ENCODE data around the gene ERP27. TPM values are rescaled to one million over a fixed set of nuclear protein-coding genes. Genes with fewer than 3 reads are reported as not detected.

The ERP27 gene
- total RNA-seq, 1 donor from 2014 or later: 0.14 TPM

DNA sequence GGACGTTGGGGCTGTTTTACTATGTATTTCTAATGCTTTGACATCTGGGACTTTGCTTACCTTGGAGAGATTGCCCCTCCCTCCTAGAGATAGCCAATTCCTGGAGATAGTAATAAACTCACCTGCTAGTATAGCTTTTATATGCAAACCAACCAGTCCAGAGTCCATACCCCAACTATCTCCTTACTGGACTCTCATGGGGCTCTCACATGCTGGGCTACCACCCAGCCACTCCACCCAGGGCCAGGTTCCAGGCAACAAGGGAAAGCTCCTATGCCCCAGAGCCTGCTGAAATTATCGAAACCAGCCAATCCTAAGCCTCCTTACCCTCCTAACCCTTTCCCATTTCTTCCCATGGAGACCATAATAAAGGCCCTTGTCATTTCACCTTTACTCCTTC lies 27.2 kb downstream of the ERP27 start:
- H3K36me3 ChIP-seq: no peaks in the 10 kb centered on the region
- H3K9me3 ChIP-seq (replicated peaks): no peaks in the 10 kb centered on the region
- H3K27me3 ChIP-seq (ENCODE audit: low read depth): no peaks in the 10 kb centered on the region
- TF ChIP-seq, protein P1, sequence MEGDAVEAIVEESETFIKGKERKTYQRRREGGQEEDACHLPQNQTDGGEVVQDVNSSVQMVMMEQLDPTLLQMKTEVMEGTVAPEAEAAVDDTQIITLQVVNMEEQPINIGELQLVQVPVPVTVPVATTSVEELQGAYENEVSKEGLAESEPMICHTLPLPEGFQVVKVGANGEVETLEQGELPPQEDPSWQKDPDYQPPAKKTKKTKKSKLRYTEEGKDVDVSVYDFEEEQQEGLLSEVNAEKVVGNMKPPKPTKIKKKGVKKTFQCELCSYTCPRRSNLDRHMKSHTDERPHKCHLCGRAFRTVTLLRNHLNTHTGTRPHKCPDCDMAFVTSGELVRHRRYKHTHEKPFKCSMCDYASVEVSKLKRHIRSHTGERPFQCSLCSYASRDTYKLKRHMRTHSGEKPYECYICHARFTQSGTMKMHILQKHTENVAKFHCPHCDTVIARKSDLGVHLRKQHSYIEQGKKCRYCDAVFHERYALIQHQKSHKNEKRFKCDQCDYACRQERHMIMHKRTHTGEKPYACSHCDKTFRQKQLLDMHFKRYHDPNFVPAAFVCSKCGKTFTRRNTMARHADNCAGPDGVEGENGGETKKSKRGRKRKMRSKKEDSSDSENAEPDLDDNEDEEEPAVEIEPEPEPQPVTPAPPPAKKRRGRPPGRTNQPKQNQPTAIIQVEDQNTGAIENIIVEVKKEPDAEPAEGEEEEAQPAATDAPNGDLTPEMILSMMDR (IDR thresholded peaks at IDR 0.05; ENCODE audit: borderline replicate concordance): no peak
- DNase-seq: no peak
- no peak overlapping the region for H3K27ac ChIP-seq (replicated peaks)
- intact Hi-C loops (cut with micrococcal nuclease): no loop called here
- no peak overlapping the region for H3K4me3 ChIP-seq
- peaks cover 16% of the 10 kb centered on the region for H3K4me1 ChIP-seq

DNA sequence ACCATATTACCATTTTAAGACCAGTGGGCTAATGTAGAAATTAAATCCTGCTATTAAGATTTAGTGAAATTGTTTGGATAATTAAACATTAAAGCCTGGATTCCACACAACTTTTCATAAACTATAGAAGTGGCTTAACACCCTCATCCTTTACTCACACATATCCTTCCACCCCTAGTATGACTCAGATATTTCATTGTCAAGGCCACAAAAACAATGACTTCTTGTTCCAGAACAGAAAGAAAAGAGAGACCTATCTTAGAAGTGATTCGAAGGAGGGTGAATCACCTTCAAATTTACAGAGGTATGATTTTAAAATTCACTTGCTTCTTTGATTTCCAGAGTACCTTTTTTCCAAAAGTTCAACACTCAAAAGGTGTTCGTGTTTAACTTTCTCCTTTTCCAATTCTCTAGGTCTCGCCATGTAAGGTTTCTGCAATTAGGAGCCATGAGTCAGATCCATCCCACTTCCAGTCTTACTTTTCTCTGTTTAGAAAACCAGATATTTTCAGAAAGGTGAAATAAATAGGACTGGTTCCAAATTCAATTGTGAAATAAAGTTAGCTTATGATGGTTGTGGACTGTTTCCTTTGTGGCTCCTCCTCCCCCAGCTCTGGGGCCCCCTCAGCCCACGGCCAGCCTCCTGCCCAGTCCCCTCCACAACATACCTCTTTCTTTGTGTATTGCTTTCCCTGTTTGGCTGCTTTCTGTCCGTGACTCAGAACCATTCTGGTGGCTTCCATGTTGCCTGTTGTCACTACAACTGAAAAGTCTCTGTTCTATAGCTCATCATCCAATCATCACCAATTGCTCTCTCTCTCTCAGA lies 28.0 kb downstream of the ERP27 start:
- TF ChIP-seq, protein P1 (IDR thresholded peaks at IDR 0.05; ENCODE audit: borderline replicate concordance): no peak
- no peak for DNase-seq
- Histone ChIP-seq H3K27me3 (ENCODE audit: low read depth) (no peaks in the 10 kb centered on the region), H3K4me1 (peaks cover 24% of the 10 kb centered on the region), H3K9me3 (replicated peaks) (no peaks in the 10 kb centered on the region), H3K27ac (replicated peaks) (no peak overlapping the region), H3K36me3 (no peaks in the 10 kb centered on the region), H3K4me3 (no peak overlapping the region)
- intact Hi-C loops (cut with micrococcal nuclease): no loop called here

DNA sequence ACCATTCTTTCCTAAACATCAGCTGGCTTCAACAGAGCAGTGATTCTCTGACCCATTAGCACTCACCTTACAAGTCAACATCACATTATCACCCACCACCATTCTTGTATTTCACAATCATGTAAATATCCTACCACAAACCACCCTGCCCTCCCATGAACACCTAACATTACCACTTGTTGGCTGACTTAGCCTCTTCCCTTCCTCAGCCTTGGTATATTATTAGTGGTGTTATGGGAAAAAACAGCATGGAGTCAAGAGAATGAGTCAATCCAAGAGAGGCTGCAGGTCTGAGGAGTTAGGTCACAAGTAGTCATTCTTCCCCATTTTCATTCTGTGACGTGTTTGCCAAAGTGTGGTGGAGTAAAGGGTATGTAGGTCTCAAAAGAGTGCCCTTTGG lies 30.4 kb downstream of the ERP27 start:
- TF ChIP-seq, protein P1 (IDR thresholded peaks at IDR 0.05; ENCODE audit: borderline replicate concordance): no peak
- H3K4me3 ChIP-seq: no peak overlapping the region
- no peaks in the 10 kb centered on the region for H3K9me3 ChIP-seq (replicated peaks)
- intact Hi-C loops (cut with micrococcal nuclease): loop anchor here (10.0 kb wide), 1 partner anchor 47 kb away; no protein-coding TSS in a partner anchor
- H3K27me3 ChIP-seq (ENCODE audit: low read depth): no peaks in the 10 kb centered on the region
- H3K36me3 ChIP-seq: no peaks in the 10 kb centered on the region
- no peak for DNase-seq
- peaks cover 34% of the 10 kb centered on the region for H3K4me1 ChIP-seq
- no peak overlapping the region for H3K27ac ChIP-seq (replicated peaks)

DNA sequence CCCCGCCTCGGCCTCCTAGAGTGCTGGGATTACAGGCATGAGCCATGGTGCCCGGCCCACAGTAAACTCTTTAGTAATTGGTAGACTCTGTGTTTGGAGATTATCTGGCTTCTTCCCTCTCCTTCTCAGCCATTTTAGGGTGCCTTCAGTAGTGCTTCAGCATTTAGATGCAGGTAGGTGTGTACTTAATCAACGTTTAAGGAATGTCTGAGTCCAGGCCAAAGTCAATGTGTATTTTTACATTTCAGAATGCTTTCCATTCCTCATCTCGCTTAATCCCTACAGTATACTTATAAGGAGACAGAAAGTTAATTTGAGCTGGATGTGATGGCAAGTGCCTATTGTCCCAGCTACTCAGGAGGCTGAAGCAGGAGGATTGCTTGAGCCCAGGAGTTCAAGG lies 32.2 kb downstream of the ERP27 start:
- TF ChIP-seq, protein P1 (IDR thresholded peaks at IDR 0.05; ENCODE audit: borderline replicate concordance): no peak
- peak overlapping the region; percentile 83 for H3K27ac ChIP-seq (replicated peaks)
- intact Hi-C loops (cut with micrococcal nuclease): loop anchor here (10.0 kb wide), 1 partner anchor 49 kb away; no protein-coding TSS in a partner anchor
- H3K27me3 ChIP-seq (ENCODE audit: low read depth): no peaks in the 10 kb centered on the region
- no peak overlapping the region for H3K4me3 ChIP-seq
- no peak for DNase-seq
- no peaks in the 10 kb centered on the region for H3K36me3 ChIP-seq
- no peaks in the 10 kb centered on the region for H3K9me3 ChIP-seq (replicated peaks)
- peaks cover 51% of the 10 kb centered on the region for H3K4me1 ChIP-seq

DNA sequence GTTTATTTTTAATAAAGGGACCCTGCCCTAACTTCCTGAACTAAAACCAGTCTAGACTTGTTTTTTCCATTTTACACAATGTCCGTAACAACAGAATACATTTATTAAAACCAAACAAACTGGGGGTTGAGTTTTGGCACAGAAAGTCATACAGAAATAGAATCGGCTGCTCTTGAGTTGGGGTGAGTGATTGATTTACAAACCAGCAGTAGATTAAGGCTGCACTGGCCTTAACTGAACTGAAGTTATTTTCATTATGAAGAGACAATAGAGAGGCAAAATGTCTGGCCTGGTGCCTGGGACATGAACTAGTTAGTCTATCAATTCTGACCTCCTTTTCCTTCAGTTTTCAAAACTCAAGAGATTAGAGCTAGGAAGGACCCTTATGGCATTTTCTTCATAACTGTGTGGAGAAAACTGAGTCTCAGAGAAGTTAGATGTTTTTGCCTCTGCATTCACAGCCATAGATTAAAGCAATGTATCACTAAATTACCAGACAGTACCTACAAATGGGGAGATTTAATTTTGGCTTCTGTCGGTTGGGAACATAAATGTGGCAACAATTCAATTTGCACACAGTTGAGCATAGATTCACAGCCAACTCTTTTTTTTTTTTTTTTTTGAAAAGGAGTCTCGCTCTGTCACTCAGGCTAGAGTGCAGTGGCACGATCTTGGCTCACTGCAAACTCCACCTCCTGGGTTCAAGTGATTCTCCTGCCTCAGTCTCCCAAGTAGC lies 32.9 kb downstream of the ERP27 start:
- Histone ChIP-seq H3K27ac (replicated peaks) (peak overlapping the region; percentile 83), H3K27me3 (ENCODE audit: low read depth) (no peaks in the 10 kb centered on the region), H3K9me3 (replicated peaks) (no peaks in the 10 kb centered on the region), H3K36me3 (no peaks in the 10 kb centered on the region), H3K4me3 (peak overlapping the region; percentile 26), H3K4me1 (peaks cover 57% of the 10 kb centered on the region)
- TF ChIP-seq, protein P1 (IDR thresholded peaks at IDR 0.05; ENCODE audit: borderline replicate concordance): no peak
- intact Hi-C loops (cut with micrococcal nuclease): loop anchor here (10.0 kb wide), 1 partner anchor 49 kb away; no protein-coding TSS in a partner anchor
- peak; percentile 44 for DNase-seq
